IMR-90 (cell line): ENCODE results near the gene IL1RAPL1. TPM values are rescaled to one million over a fixed set of nuclear protein-coding genes. Genes with fewer than 3 reads are reported as not detected.

ENCODE experiments used
- ATAC-seq: fragments of 200-7000 bp; cut with Tn5 transposase; 2 replicates; pipeline ENCODE4 v1.9.1; 2020; ENCODE audit warnings: low read depth, mild to moderate bottlenecking, moderate library complexity
- BruUV-seq: library from RNA; stranded (reverse); fragments of 400-500 nt; replicated peaks from 2 replicates; lab custom pipeline; 2021; lab: Mats Ljungman, UMichigan
- CTCF ChIA-PET: fragments of 300-600 bp; formaldehyde crosslinking; extraction: SDS; loops from one replicate; lab custom pipeline; 2021; ENCODE audit warnings: antibody characterized with exemption; lab: Yijun Ruan, JAX
- POLR2A ChIA-PET: fragments of 300-600 bp; sonication (Branson Sonifier 250); formaldehyde crosslinking; loops from one replicate; lab custom pipeline; 2022; ENCODE audit warnings: antibody characterized with exemption; ENCODE audit not compliant: unreplicated experiment; lab: Charles Lee
- DNase-seq: peaks from one replicate; pipeline ENCODE4 v3.0.0; 2013
- H2AFZ ChIP-seq: replicated peaks from 2 replicates; pipeline ENCODE3; 2013; ENCODE audit warnings: low read length, mild to moderate bottlenecking; ENCODE audit not compliant: poor library complexity
- H2AK5ac ChIP-seq: 2 replicates; pipeline ENCODE4 v1.6.1; 2013; ENCODE audit warnings: low read depth, low read length, inconsistent platforms
- H2AK9ac ChIP-seq: replicated peaks from 2 replicates; pipeline ENCODE3; 2013; ENCODE audit warnings: mild to moderate bottlenecking, low read depth, low read length, moderate library complexity; ENCODE audit not compliant: poor library complexity
- H2BK120ac ChIP-seq: 2 replicates; pipeline ENCODE4 v1.6.1; 2013; ENCODE audit warnings: low read depth, low read length, inconsistent platforms
- H2BK15ac ChIP-seq: 3 replicates; pipeline ENCODE4 v1.6.1; 2013; ENCODE audit warnings: low read depth, low read length, inconsistent platforms
- H2BK20ac ChIP-seq: 2 replicates; pipeline ENCODE4 v1.6.1; 2013; ENCODE audit warnings: low read depth, mild to moderate bottlenecking, inconsistent platforms, low read length, moderate library complexity
- H2BK5ac ChIP-seq: 2 replicates; pipeline ENCODE4 v1.6.1; 2013; ENCODE audit warnings: mild to moderate bottlenecking, low read depth, low read length, inconsistent platforms; ENCODE audit not compliant: poor library complexity, severe bottlenecking
- H3K14ac ChIP-seq: replicated peaks from 2 replicates; pipeline ENCODE4 v1.6.1; 2013; ENCODE audit warnings: low read depth, low read length, inconsistent platforms
- H3K18ac ChIP-seq: 2 replicates; pipeline ENCODE4 v1.6.1; 2013; ENCODE audit warnings: low read depth, low read length, control low read depth
- H3K23ac ChIP-seq: 2 replicates; pipeline ENCODE4 v1.6.1; 2013; ENCODE audit warnings: low read depth, low read length, inconsistent platforms
- H3K27ac ChIP-seq: 2 replicates; pipeline ENCODE4 v1.5.1; 2013; ENCODE audit warnings: mild to moderate bottlenecking, control low read depth, low read length; ENCODE audit not compliant: insufficient read depth
- H3K27me3 ChIP-seq: 2 replicates; pipeline ENCODE4 v1.6.1; 2013; ENCODE audit warnings: low read length; ENCODE audit not compliant: control insufficient read depth, insufficient read depth
- H3K36me3 ChIP-seq: 2 replicates; pipeline ENCODE4 v1.6.1; 2013; ENCODE audit warnings: low read length, mixed read lengths; ENCODE audit not compliant: control insufficient read depth, insufficient read depth
- H3K4ac ChIP-seq: 2 replicates; pipeline ENCODE4 v1.6.1; 2013; ENCODE audit warnings: low read depth, low read length, inconsistent platforms
- H3K4me1 ChIP-seq: 2 replicates; pipeline ENCODE4 v1.6.1; 2013; ENCODE audit warnings: low read length, mixed read lengths; ENCODE audit not compliant: control insufficient read depth, insufficient read depth
- H3K4me2 ChIP-seq: 2 replicates; pipeline ENCODE4 v1.6.1; 2013; ENCODE audit warnings: low read depth, mild to moderate bottlenecking, control low read depth, low read length, moderate library complexity
- H3K4me3 ChIP-seq: 2 replicates; pipeline ENCODE4 v1.5.1; 2013; ENCODE audit warnings: low read depth, mild to moderate bottlenecking, control low read depth, low read length, moderate library complexity; ENCODE audit not compliant: insufficient read depth
- H3K56ac ChIP-seq: 2 replicates; pipeline ENCODE4 v1.6.1; 2013; ENCODE audit warnings: low read length, inconsistent platforms; ENCODE audit not compliant: insufficient read depth; ENCODE audit errors: extremely low read depth
- H3K79me1 ChIP-seq, 2 experiments: 2 replicates each; pipeline ENCODE4 v1.6.1; 2013; ENCODE audit warnings: low read length in 2 of 2, inconsistent platforms in 1 of 2, low read depth in 1 of 2
- H3K9ac ChIP-seq: 2 replicates; pipeline ENCODE4 v1.6.1; 2013; ENCODE audit warnings: low read depth, low read length, control low read depth
- H3K9me1 ChIP-seq: 2 replicates; pipeline ENCODE4 v1.6.1; 2013; ENCODE audit warnings: low read length, inconsistent platforms; ENCODE audit not compliant: insufficient read depth
- H3K9me3 ChIP-seq: 2 replicates; pipeline ENCODE4 v1.6.1; 2013; ENCODE audit warnings: low read length; ENCODE audit not compliant: control insufficient read depth, insufficient read depth
- H4K20me1 ChIP-seq: 2 replicates; pipeline ENCODE4 v1.6.1; 2013; ENCODE audit warnings: low read length, inconsistent platforms; ENCODE audit not compliant: insufficient read depth
- H4K5ac ChIP-seq: 2 replicates; pipeline ENCODE4 v1.6.1; 2013; ENCODE audit warnings: mild to moderate bottlenecking, low read depth, low read length, control low read depth
- H4K8ac ChIP-seq, 2 experiments: 2 replicates each; pipeline ENCODE4 v1.6.1; 2013; ENCODE audit warnings: low read depth in 2 of 2, low read length in 2 of 2, control low read depth in 1 of 2, inconsistent platforms in 1 of 2
- H4K91ac ChIP-seq: 2 replicates; pipeline ENCODE4 v1.6.1; 2013; ENCODE audit warnings: low read depth, low read length, inconsistent platforms; ENCODE audit not compliant: insufficient read depth
- BHLHE40 ChIP-seq: fragments of 150-350 bp; IDR thresholded peaks from 2 replicates; pipeline ENCODE4 v1.6.1; 2016; ENCODE audit warnings: mild to moderate bottlenecking, low read depth, low read length
- CHD1 ChIP-seq: IDR thresholded peaks from 2 replicates; pipeline ENCODE4 v1.6.1; 2012; ENCODE audit warnings: low read depth, low read length, improper control_type of control experiment
- ELK1 ChIP-seq: fragments of 150-350 bp; IDR thresholded peaks from 2 replicates; pipeline ENCODE4 v1.6.1; 2016; ENCODE audit warnings: low read depth, mild to moderate bottlenecking, low read length, moderate library complexity, borderline replicate concordance
- FOS ChIP-seq: fragments of 150-350 bp; IDR thresholded peaks from 2 replicates; pipeline ENCODE4 v1.6.1; 2016; ENCODE audit warnings: low read depth, low read length
- MAFK ChIP-seq: IDR thresholded peaks from 2 replicates; pipeline ENCODE4 v1.6.1; 2012; ENCODE audit warnings: low read depth, low read length, improper control_type of control experiment
- MAZ ChIP-seq: IDR thresholded peaks from 2 replicates; pipeline ENCODE4 v1.6.1; 2012; ENCODE audit warnings: low read depth, mild to moderate bottlenecking, low read length, improper control_type of control experiment, moderate library complexity, borderline replicate concordance
- MXI1 ChIP-seq: IDR thresholded peaks from 2 replicates; pipeline ENCODE4 v1.6.1; 2012; ENCODE audit warnings: low read depth, mild to moderate bottlenecking, low read length, moderate library complexity, borderline replicate concordance
- NFE2L2 ChIP-seq: fragments of 150-350 bp; IDR thresholded peaks from 2 replicates; pipeline ENCODE4 v1.6.1; 2016; ENCODE audit warnings: low read depth, mild to moderate bottlenecking, low read length
- POLR2A ChIP-seq: IDR thresholded peaks from 2 replicates; pipeline ENCODE4 v1.6.1; 2012; ENCODE audit warnings: mild to moderate bottlenecking, low read depth, low read length
- RAD21 ChIP-seq: IDR thresholded peaks from 2 replicates; pipeline ENCODE4 v1.6.1; 2012; ENCODE audit warnings: low read length, improper control_type of control experiment
- RCOR1 ChIP-seq: IDR thresholded peaks from 2 replicates; pipeline ENCODE4 v1.6.1; 2012; ENCODE audit warnings: mild to moderate bottlenecking, low read length, improper control_type of control experiment; ENCODE audit not compliant: insufficient replicate concordance
- RFX5 ChIP-seq: IDR thresholded peaks from 2 replicates; pipeline ENCODE4 v1.8.0; 2012; ENCODE audit warnings: low read depth, mild to moderate bottlenecking, low read length, moderate library complexity
- SMC3 ChIP-seq: fragments of 150-350 bp; IDR thresholded peaks from 2 replicates; pipeline ENCODE4 v1.6.1; 2016; ENCODE audit warnings: low read depth, mild to moderate bottlenecking, antibody characterized with exemption, low read length, moderate library complexity
- USF2 ChIP-seq: fragments of 150-350 bp; IDR thresholded peaks from 2 replicates; pipeline ENCODE4 v1.6.1; 2017; ENCODE audit warnings: mild to moderate bottlenecking, antibody characterized with exemption, low read length, low read depth
- WGBS, 2 experiments: methylation state at CpG; one replicate each; pipeline versions ENCODE4 v1.1.5 to v1.1.7; 2013; ENCODE audit warnings: missing lambda C conversion rate in 2 of 2; ENCODE audit not compliant: insufficient read length in 1 of 2; ENCODE audit errors: extremely low coverage in 2 of 2; 5-methylcytosine and 5-hydroxymethylcytosine counted together
- dilution Hi-C: fragments of 300-500 bp; cut with HindIII; formaldehyde crosslinking; loops from one replicate; pipeline ENCODE4 v1.14.3; 2018; ENCODE audit warnings: low sequenced_read_pairs; ENCODE audit not compliant: unreplicated experiment
- in situ Hi-C: fragments of 300-500 bp; cut with MboI; formaldehyde crosslinking; loops from 3 replicates; pipeline ENCODE4 v1.14.3; 2019; ENCODE audit warnings: low sequenced_read_pairs, inconsistent platforms, mixed read lengths
- intact Hi-C: fragments of 100-400 bp; cut with micrococcal nuclease; formaldehyde crosslinking; loops from 2 replicates; pipeline ENCODE4 v1.10.0; 2022
- polyA plus RNA-seq, 3 experiments: library from polyadenylated mRNA; depleted of rRNA; stranded (reverse); fragments of >200 nt; gene quantifications; 2 replicates each; pipeline ENCODE4 v1.2.3, GENCODE V29; 2012; ENCODE audit warnings: low replicate concordance in 1 of 3
- total RNA-seq: library from RNA; depleted of rRNA; stranded (reverse); fragments of >200 nt; gene quantifications from 2 replicates; pipeline ENCODE4 v1.2.3, GENCODE V29; 2012
- TF ChIP-seq, protein P1 (sequence below): conservative IDR thresholded peaks from 2 replicates; pipeline ENCODE4 v1.5.1; 2012; ENCODE audit warnings: mild to moderate bottlenecking, low read depth, low read length, improper control_type of control experiment

IL1RAPL1 gene
- total and polyA plus RNA-seq, 2 of the 4 experiments (the other 2 are of a cell fraction) = 1.5 to 9.0 TPM

DNA sequence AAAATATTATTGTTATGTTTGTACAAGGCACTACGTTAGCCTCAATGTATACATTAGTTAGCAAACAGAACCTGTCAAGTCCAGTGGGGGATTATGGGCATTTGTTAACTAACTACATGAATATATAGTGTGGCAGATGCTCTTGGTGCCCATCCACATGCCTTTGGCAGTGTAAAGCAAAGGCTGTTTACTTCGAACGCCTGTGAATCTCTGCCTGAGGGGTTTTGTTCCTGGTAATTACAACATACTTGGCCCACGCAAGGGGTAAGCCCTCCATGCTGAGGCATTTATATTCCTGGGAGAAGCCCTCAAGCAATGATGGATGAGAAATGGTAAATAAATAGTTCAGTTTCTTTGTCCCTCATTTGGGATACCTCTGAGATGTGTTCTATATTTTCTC, 119.7 kb downstream of the IL1RAPL1 start:
- Histone ChIP-seq H2AFZ (no peak overlapping the region), H3K4ac (no peak overlapping the region), H3K4me1 (no peaks in the 10 kb centered on the region), H3K4me3 (no peak overlapping the region), H2AK9ac (no peak overlapping the region), H3K14ac (no peak overlapping the region), H4K20me1 (no peaks in the 10 kb centered on the region), H3K9me3 (peaks cover 2% of the 10 kb centered on the region; the same call in 1 of the 2 replicates), H4K5ac (no peak overlapping the region), H3K56ac (no peak overlapping the region), H3K27ac (no peak overlapping the region), H2BK120ac (no peak overlapping the region), H3K23ac (no peak overlapping the region), H3K9me1 (no peaks in the 10 kb centered on the region), H3K27me3 (no peaks in the 10 kb centered on the region), H4K91ac (no peak overlapping the region), H3K79me1 (no peaks in the 10 kb centered on the region), H3K36me3 (no peaks in the 10 kb centered on the region), H2BK15ac (no peak overlapping the region), H2BK20ac (no peak overlapping the region), H3K18ac (no peak overlapping the region), H2BK5ac (no peak overlapping the region), H2AK5ac (no peak overlapping the region), H3K9ac (no peak overlapping the region), H3K4me2 (no peak overlapping the region), H4K8ac (no peak overlapping the region)
- POLR2A ChIA-PET = no interaction called here
- DNase-seq (no peak), ATAC-seq (no peak)
- no peak for TF ChIP-seq NFE2L2
- TF ChIP-seq FOS = no peak
- no peak for TF ChIP-seq ELK1
- no peak for TF ChIP-seq MAZ
- no peak for TF ChIP-seq CHD1
- TF ChIP-seq SMC3 = no peak
- TF ChIP-seq, protein P1, sequence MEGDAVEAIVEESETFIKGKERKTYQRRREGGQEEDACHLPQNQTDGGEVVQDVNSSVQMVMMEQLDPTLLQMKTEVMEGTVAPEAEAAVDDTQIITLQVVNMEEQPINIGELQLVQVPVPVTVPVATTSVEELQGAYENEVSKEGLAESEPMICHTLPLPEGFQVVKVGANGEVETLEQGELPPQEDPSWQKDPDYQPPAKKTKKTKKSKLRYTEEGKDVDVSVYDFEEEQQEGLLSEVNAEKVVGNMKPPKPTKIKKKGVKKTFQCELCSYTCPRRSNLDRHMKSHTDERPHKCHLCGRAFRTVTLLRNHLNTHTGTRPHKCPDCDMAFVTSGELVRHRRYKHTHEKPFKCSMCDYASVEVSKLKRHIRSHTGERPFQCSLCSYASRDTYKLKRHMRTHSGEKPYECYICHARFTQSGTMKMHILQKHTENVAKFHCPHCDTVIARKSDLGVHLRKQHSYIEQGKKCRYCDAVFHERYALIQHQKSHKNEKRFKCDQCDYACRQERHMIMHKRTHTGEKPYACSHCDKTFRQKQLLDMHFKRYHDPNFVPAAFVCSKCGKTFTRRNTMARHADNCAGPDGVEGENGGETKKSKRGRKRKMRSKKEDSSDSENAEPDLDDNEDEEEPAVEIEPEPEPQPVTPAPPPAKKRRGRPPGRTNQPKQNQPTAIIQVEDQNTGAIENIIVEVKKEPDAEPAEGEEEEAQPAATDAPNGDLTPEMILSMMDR = no peak
- TF ChIP-seq MXI1 = no peak
- TF ChIP-seq RCOR1 = no peak
- TF ChIP-seq RAD21 = no peak
- no peak for TF ChIP-seq BHLHE40
- TF ChIP-seq USF2 = no peak
- TF ChIP-seq RFX5 = no peak
- TF ChIP-seq MAFK = no peak
- no peak for TF ChIP-seq POLR2A
- intact Hi-C loops (no loop called here), dilution Hi-C loops (no loop called here), in situ Hi-C loops (no loop called here)
- CTCF ChIA-PET = no interaction called here
- BruUV-seq = no TSS peak
- no CpG with 5 or more reads among the region's 4 CpGs for WGBS, 2 experiments
